Esophagus muscularis mucosa (tissue), 4 donors: Measurements from ENCODE around the gene VPS72. TPM values are rescaled to one million over a fixed set of nuclear protein-coding genes. Genes with fewer than 3 reads are reported as not detected.
A peak's percentile ranks its signal among the peaks of the same experiment; 100 is the strongest.
"Not testable (repeated sequence)": the region's sequence is repeated elsewhere in the genome, so short reads cannot be mapped to it uniquely, and the experiment has no call there.

Experiments
- DNase-seq: peaks from one replicate; pipeline ENCODE4 v3.0.0-alpha.2; 2017; ENCODE audit errors: extremely low spot score
- H3K27ac ChIP-seq, 4 donors: fragments of 200-600 bp; sonication (generic); replicated peaks in 1 of 4; 1 replicate in 3 of 4; 2 replicates in 1 of 4; pipeline ENCODE4 v1.5.1; 2016 to 2019; ENCODE audit warnings: mild to moderate bottlenecking in 1 of 4
- H3K27me3 ChIP-seq, 4 donors: fragments of 200-600 bp; sonication (generic); one replicate each; pipeline versions ENCODE4 v1.5.1 to v1.6.0; 2016 to 2019
- H3K36me3 ChIP-seq, 4 donors: fragments of 200-600 bp; sonication (generic); one replicate each; pipeline ENCODE4 v1.5.1; 2016 to 2019
- H3K4me1 ChIP-seq, 4 donors: fragments of 200-600 bp; sonication (generic); one replicate each; pipeline ENCODE4 v1.5.1; 2016 to 2019
- H3K4me3 ChIP-seq, 4 donors: fragments of 200-600 bp; sonication (generic); 1 replicate in 2 of 4; 2 replicates in 2 of 4; pipeline ENCODE4 v1.5.1; 2016 to 2019; ENCODE audit warnings: mild to moderate bottlenecking in 4 of 4, moderate library complexity in 1 of 4
- H3K9me3 ChIP-seq, 4 donors: fragments of 200-600 bp; sonication (generic); 1 replicate in 3 of 4; 2 replicates in 1 of 4; pipeline ENCODE4 v1.5.1; 2016 to 2019
- CTCF ChIP-seq, 3 experiments: fragments of 200-600 bp in 2 of 3; fragments of 450-650 bp in 1 of 3; sonication (generic) in 2 of 3; IDR thresholded peaks; one replicate each; pipeline ENCODE4 v1.5.1; 2017 to 2019; ENCODE audit warnings: antibody characterized with exemption in 3 of 3, mild to moderate bottlenecking in 2 of 3, moderate library complexity in 1 of 3
- EP300 ChIP-seq: sonication (generic); formaldehyde crosslinking; IDR thresholded peaks from one replicate; pipeline ENCODE4 v1.6.1; 2017; ENCODE audit warnings: antibody characterized with exemption
- POLR2A ChIP-seq: fragments of 450-650 bp; IDR thresholded peaks from one replicate; pipeline ENCODE4 v1.6.1; 2017; ENCODE audit warnings: antibody characterized with exemption, moderate library complexity, mild to moderate bottlenecking, low read depth
- POLR2AphosphoS5 ChIP-seq, 2 donors: sonication (generic); formaldehyde crosslinking; IDR thresholded peaks; one replicate each; pipeline ENCODE4 v1.6.1; 2017; ENCODE audit warnings: antibody characterized with exemption in 2 of 2
- WGBS: methylation state at CpG from one replicate; pipeline ENCODE4 v1.1.5; 2018; 5-methylcytosine and 5-hydroxymethylcytosine counted together
- intact Hi-C: fragments of 100-400 bp; cut with DNase I; formaldehyde crosslinking; loops from one replicate; pipeline ENCODE4 v1.15.1; 2023
- total RNA-seq, 4 donors: library from RNA; depleted of rRNA; stranded (reverse); fragments of >200 nt; gene quantifications; one replicate each; pipeline versions ENCODE4 v1.1.0 to v1.2.1, GENCODE V29; 2016

The VPS72 gene
- total RNA-seq, 4 donors from 2014 or later, result 45.7 to 57.0 (median 54.3) TPM

- no peak overlapping the region for H3K4me3 ChIP-seq
- DNase-seq, result no peak
- H3K4me1 ChIP-seq, result peaks cover 17 to 46% (median 42%) of the 10 kb centered on the region in 4 donors
- intact Hi-C loops, result no loop called here
- H3K27ac ChIP-seq, result no peak overlapping the region
- H3K27me3 ChIP-seq, result no peaks in the 10 kb centered on the region
- peaks cover 2 to 34% (median 33%) of the 10 kb centered on the region in 4 donors for H3K36me3 ChIP-seq
- H3K9me3 ChIP-seq, result no peaks in the 10 kb centered on the region
- TF ChIP-seq POLR2AphosphoS5 (IDR thresholded peaks at IDR 0.05) (no peak), CTCF (IDR thresholded peaks at IDR 0.05) (no peak)
- WGBS, result 56% methylated on average over 4 of the region's 4 CpGs
These were observed 32.1 kb upstream of the VPS72 start for GRCh38 chr1:151222130-151222529.

GRCh38 chr1:151221616-151222015 is 31.6 kb upstream of the VPS72 start:
- Histone ChIP-seq H3K4me1 (peaks cover 17 to 49% (median 46%) of the 10 kb centered on the region in 4 donors), H3K27me3 (no peaks in the 10 kb centered on the region), H3K9me3 (no peaks in the 10 kb centered on the region), H3K4me3 (no peak overlapping the region), H3K27ac (no peak overlapping the region), H3K36me3 (peaks cover 0 to 30% (median 28%) of the 10 kb centered on the region in 4 donors)
- WGBS, result 77% methylated on average over 1 of the region's 1 CpG
- intact Hi-C loops, result no loop called here
- DNase-seq, result no peak
- TF ChIP-seq CTCF (IDR thresholded peaks at IDR 0.05), result no peak
- TF ChIP-seq EP300, result no peak
- TF ChIP-seq POLR2A, result no peak
- no peak for TF ChIP-seq POLR2AphosphoS5 (IDR thresholded peaks at IDR 0.05)

GRCh38 chr1:151213560-151213959 is 23.6 kb upstream of the VPS72 start:
- no peaks in the 10 kb centered on the region for H3K27me3 ChIP-seq
- 30% methylated on average over 2 of the region's 2 CpGs for whole genome bisulfite sequencing
- peak overlapping the region in 1 of 4 donors; percentile 37 for H3K27ac ChIP-seq
- H3K4me1 ChIP-seq, result peaks cover 12 to 85% (median 66%) of the 10 kb centered on the region in 4 donors
- DNase-seq, result no peak
- H3K4me3 ChIP-seq, result no peak overlapping the region
- TF ChIP-seq CTCF (IDR thresholded peaks at IDR 0.05) (no peak), EP300 (no peak), POLR2A (no peak), POLR2AphosphoS5 (IDR thresholded peaks at IDR 0.05) (no peak)
- intact Hi-C loops, result no loop called here
- peaks cover 9 to 33% (median 28%) of the 10 kb centered on the region in 4 donors for H3K36me3 ChIP-seq
- H3K9me3 ChIP-seq, result no peaks in the 10 kb centered on the region

GRCh38 chr1:151211972-151212705 is 22.1 kb upstream of the VPS72 start:
- H3K36me3 ChIP-seq, result peaks cover 14 to 45% (median 38%) of the 10 kb centered on the region in 4 donors
- peak overlapping the region; percentile 21 to 63 (median 52) for H3K27ac ChIP-seq
- no peak for TF ChIP-seq CTCF (IDR thresholded peaks at IDR 0.05)
- no peak for TF ChIP-seq EP300
- no peak for TF ChIP-seq POLR2A
- no peak for TF ChIP-seq POLR2AphosphoS5 (IDR thresholded peaks at IDR 0.05)
- no peaks in the 10 kb centered on the region for H3K27me3 ChIP-seq
- WGBS, result 71% methylated on average over 15 of the region's 15 CpGs
- no peaks in the 10 kb centered on the region for H3K9me3 ChIP-seq
- no peak for DNase-seq
- intact Hi-C loops, result no loop called here
- peaks cover 12 to 70% (median 56%) of the 10 kb centered on the region in 4 donors for H3K4me1 ChIP-seq
- H3K4me3 ChIP-seq, result no peak overlapping the region

- no peak for TF ChIP-seq POLR2A
- TF ChIP-seq POLR2AphosphoS5 (IDR thresholded peaks at IDR 0.05), result no peak
- Histone ChIP-seq H3K27ac (peak overlapping the region; percentile 21 to 63 (median 58)), H3K4me3 (no peak overlapping the region), H3K36me3 (peaks cover 21 to 51% (median 46%) of the 10 kb centered on the region in 4 donors), H3K4me1 (peaks cover 19 to 64% (median 60%) of the 10 kb centered on the region in 4 donors), H3K27me3 (no peaks in the 10 kb centered on the region), H3K9me3 (no peaks in the 10 kb centered on the region)
- intact Hi-C loops, result no loop called here
- WGBS, result 79% methylated on average over 1 of the region's 1 CpG
- DNase-seq, result no peak
These were observed 20.8 kb upstream of the VPS72 start for GRCh38 chr1:151210830-151211229.

- Histone ChIP-seq H3K4me1 (peaks cover 30 to 69% (median 67%) of the 10 kb centered on the region in 4 donors), H3K36me3 (peaks cover 27 to 59% (median 55%) of the 10 kb centered on the region in 4 donors), H3K27ac (peak overlapping the region in 1 of 4 donors; percentile 22)
- H3K4me3 ChIP-seq, H3K9me3 ChIP-seq, DNase-seq, H3K27me3 ChIP-seq, intact Hi-C loops: not testable (repeated sequence)
- WGBS, result 89% methylated on average over 10 of the region's 12 CpGs
These were observed 15.5 kb upstream of the VPS72 start for GRCh38 chr1:151205381-151205965.
